Measurements from ENCODE around the gene MYOM1.

The MYOM1 gene

DNA sequence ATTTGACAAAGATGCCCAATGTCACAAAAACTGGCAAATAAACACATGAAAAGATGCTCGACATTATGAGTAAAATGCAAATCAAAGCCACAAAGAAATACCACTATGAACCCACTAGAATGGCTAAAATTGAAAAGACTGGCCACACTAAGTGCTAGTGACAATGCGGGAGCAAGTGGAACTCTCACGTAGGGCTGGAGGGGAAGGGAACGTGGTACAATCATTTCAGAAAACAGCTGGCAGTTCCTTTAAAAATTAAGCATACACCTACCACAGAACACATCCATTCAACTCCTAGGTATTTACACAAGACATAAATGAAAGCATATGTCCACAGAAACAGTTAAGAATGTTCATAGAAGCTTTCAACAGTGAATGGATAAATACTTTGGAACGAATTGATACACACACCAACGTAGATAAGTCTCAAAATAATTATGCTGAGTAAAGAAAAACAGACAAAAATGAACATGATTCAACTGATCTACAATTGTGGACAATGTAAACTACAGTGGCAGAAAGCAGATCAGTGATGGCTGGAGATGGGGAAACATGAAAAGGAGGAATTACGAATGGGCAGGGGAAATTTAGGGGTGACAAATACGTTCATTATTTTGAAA, 71.7 kb downstream of the MYOM1 start:
- TF ChIP-seq, protein P1, sequence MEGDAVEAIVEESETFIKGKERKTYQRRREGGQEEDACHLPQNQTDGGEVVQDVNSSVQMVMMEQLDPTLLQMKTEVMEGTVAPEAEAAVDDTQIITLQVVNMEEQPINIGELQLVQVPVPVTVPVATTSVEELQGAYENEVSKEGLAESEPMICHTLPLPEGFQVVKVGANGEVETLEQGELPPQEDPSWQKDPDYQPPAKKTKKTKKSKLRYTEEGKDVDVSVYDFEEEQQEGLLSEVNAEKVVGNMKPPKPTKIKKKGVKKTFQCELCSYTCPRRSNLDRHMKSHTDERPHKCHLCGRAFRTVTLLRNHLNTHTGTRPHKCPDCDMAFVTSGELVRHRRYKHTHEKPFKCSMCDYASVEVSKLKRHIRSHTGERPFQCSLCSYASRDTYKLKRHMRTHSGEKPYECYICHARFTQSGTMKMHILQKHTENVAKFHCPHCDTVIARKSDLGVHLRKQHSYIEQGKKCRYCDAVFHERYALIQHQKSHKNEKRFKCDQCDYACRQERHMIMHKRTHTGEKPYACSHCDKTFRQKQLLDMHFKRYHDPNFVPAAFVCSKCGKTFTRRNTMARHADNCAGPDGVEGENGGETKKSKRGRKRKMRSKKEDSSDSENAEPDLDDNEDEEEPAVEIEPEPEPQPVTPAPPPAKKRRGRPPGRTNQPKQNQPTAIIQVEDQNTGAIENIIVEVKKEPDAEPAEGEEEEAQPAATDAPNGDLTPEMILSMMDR (IDR thresholded peaks at IDR 0.05; ENCODE audit: extremely low read depth, missing control alignments), result no peak
- DNase-seq (ENCODE audit: low spot score), result no peak

DNA sequence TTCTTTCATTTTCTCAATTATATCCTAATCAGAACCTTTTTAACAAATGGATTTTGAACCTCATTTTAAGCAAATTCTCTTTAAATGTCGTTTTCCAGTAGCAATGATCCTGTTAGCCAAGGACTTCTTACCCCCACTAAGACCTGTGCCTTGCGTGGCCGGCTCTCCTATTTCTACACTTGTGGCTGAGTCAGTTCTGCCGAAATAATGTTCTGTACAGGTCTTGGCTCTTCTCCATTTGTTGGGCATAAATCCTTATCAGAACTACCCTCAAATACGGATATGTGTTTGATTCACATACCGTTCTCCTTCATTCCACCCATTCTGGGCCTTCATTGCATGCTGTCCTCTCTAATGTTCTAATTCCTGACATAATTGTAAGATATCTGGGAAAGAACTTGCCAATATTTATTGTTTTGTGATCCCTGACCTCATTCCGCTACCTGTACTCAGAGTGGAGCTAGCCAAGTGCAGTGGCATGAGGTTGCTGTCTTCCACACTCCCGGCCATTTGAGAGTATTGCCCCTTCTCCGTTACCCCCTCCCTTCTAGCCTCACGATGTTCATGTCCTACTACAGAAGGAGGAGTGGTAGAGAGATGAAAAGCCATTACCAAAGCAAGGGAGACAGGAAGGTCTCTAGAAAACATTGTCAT, 78.7 kb downstream of the MYOM1 start:
- TF ChIP-seq, protein P1 (IDR thresholded peaks at IDR 0.05; ENCODE audit: extremely low read depth, missing control alignments), result no peak
- no peak for DNase-seq (ENCODE audit: low spot score)

DNA sequence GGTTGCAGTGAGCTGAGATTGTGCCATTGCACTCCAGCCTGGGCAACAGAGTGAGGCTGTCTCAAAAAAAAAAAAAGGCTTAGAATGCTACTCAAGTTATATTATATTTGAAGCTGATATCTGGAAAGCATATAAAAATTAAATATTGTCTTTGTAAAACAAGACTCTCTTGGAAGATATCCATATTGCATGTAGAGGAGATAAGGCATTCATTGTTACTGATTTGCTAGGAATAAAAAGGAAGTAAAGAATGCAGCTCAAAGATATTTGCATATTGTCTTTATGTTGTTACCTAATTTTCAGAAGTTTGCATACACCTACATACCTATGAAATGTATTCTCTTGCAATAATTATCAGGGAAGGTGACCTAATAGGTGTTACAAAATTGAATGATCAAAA, 79.4 kb downstream of the MYOM1 start:
- TF ChIP-seq, protein P1 (IDR thresholded peaks at IDR 0.05; ENCODE audit: extremely low read depth, missing control alignments), result no peak
- no peak for DNase-seq (ENCODE audit: low spot score)

DNA sequence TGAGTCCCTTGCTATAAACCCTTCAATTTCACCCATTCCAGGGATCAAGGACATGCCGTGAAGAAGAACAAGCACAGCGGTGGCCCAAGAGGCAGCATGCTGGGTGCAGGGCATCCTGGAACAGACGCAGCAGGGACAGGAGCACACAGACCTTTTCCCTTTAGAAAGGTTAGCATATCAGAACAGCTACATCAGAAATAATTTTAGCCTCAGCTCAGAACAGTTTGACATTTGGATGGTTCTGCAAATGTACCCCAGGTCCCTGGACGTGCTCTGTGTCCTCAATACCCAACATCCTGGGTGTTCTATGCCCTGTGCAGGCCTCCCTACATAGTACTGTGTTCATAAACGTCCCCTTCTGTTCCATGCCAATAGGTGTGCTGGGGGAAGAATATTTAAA, 80.4 kb downstream of the MYOM1 start:
- TF ChIP-seq, protein P1 (IDR thresholded peaks at IDR 0.05; ENCODE audit: extremely low read depth, missing control alignments), result no peak
- no peak for DNase-seq (ENCODE audit: low spot score)

DNA sequence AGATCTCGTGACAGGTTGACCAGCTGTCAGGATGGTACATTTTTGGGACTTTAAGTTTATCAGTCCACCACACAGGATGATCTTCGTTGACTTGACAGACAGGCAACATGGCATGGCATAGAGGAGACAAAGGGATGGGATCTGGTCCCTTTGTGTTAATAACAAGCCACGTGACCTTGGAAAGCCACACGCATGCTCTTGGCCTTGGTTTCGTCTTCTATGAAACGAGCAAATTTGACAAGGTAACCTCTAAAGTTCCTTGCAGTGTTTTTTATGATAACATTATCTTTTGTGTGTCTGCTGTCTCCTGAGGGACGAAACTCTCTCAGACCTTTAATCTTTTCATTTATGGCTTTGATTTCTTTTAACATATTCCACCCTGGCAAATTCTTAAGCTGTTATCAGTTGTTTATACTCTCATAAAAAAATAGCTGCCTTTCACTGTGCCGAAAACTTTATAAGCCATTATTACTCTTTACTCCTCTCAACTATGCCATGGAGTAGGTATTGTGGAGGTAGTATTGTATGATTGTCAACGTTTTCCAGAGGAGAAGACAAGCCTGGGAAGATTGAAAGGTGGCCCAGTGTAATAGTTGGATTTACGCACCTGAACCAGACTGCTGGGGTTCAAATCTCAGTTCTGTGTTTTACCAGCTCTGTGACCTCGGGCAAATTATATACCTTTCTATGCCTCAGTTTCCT, 81.3 kb downstream of the MYOM1 start:
- TF ChIP-seq, protein P1 (IDR thresholded peaks at IDR 0.05; ENCODE audit: extremely low read depth, missing control alignments), result no peak
- DNase-seq (ENCODE audit: low spot score), result no peak

DNA sequence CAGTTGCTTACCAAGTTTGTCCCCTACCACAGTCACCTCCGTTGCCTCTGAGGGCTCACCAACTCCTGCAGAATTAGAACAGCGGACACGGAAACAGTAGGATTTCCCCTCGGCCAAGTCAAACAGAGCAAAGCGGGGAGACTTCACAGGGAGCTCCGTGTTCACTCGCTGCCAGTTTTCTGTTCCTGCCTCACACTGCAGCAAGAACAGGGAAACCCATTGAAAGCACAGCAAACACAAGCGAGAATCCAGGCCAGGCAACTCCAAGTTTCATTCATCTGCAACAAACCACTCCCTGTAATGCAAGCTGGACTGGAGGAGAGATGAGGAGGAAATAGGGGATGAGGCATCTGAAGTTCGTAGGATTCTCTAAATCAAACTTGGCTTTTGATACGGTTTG, 84.2 kb downstream of the MYOM1 start:
- no peak for DNase-seq (ENCODE audit: low spot score)
- TF ChIP-seq, protein P1 (IDR thresholded peaks at IDR 0.05; ENCODE audit: extremely low read depth, missing control alignments), result no peak

DNA sequence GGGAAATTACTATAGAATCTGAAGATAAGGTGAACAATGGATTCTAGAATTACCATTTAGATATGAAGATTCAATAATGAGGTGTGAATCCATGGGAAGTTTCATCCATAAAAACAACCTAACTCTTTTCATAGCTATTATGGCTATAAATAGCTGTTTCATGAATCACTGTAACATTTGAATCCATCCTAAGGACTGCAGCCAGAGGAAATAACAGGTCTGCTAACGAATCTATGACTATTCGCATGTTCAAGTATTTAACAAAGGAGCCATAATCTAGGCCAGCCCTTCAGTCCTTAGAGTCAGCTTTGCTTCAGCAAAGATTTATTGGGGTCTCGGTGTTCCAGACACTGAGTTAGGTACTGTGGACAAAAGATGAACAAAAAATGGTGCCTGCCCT, 87.1 kb downstream of the MYOM1 start:
- TF ChIP-seq, protein P1 (IDR thresholded peaks at IDR 0.05; ENCODE audit: extremely low read depth, missing control alignments), result no peak
- no peak for DNase-seq (ENCODE audit: low spot score)
